Mesenchymal stem cell (in vitro differentiated cells and primary cell): ENCODE results near the gene TRAF7. TPM values are rescaled to one million over a fixed set of nuclear protein-coding genes. Genes with fewer than 3 reads are reported as not detected.

Experiments
- DNase-seq: peaks from one replicate; pipeline ENCODE4 v3.0.0-alpha.2; 2013
- H2AFZ ChIP-seq: one replicate; pipeline ENCODE4 v1.6.1; 2013; ENCODE audit warnings: low read depth, mild to moderate bottlenecking, control low read depth, inconsistent platforms, low read length, moderate library complexity
- H2AK5ac ChIP-seq: 2 replicates; pipeline ENCODE4 v1.6.1; 2013; ENCODE audit warnings: low read length, moderate library complexity, mild to moderate bottlenecking, inconsistent platforms; ENCODE audit not compliant: severe bottlenecking
- H2BK120ac ChIP-seq: one replicate; pipeline ENCODE4 v1.6.1; 2013; ENCODE audit warnings: low read depth, mild to moderate bottlenecking, inconsistent platforms, low read length, moderate library complexity
- H2BK12ac ChIP-seq, 2 experiments: one replicate each; pipeline ENCODE4 v1.6.1; 2013; ENCODE audit warnings: inconsistent platforms in 2 of 2, low read length in 2 of 2, mild to moderate bottlenecking in 2 of 2, moderate library complexity in 2 of 2, control low read depth in 1 of 2
- H2BK15ac ChIP-seq: one replicate; pipeline ENCODE4 v1.6.1; 2013; ENCODE audit warnings: mild to moderate bottlenecking, low read depth, inconsistent platforms; ENCODE audit not compliant: poor library complexity, severe bottlenecking
- H2BK5ac ChIP-seq: 2 replicates; pipeline ENCODE4 v1.6.1; 2013; ENCODE audit warnings: low read depth, mild to moderate bottlenecking, low read length, control low read depth, inconsistent platforms; ENCODE audit not compliant: poor library complexity, severe bottlenecking
- H3K14ac ChIP-seq, 2 experiments: one replicate each; pipeline ENCODE4 v1.6.1; 2013; ENCODE audit warnings: inconsistent platforms in 2 of 2, low read length in 2 of 2, control low read depth in 1 of 2, mild to moderate bottlenecking in 1 of 2, moderate library complexity in 1 of 2
- H3K18ac ChIP-seq, 2 experiments: one replicate each; pipeline ENCODE4 v1.6.1; 2013; ENCODE audit warnings: inconsistent platforms in 2 of 2, low read length in 2 of 2, control low read depth in 1 of 2, low read depth in 1 of 2, mild to moderate bottlenecking in 1 of 2
- H3K23ac ChIP-seq, 2 experiments: one replicate each; pipeline ENCODE4 v1.6.1; 2013; ENCODE audit warnings: inconsistent platforms in 2 of 2, low read length in 2 of 2, mild to moderate bottlenecking in 2 of 2, moderate library complexity in 2 of 2, control low read depth in 1 of 2
- H3K27ac ChIP-seq: 2 replicates; pipeline ENCODE4 v1.5.1; 2013; ENCODE audit warnings: mild to moderate bottlenecking, moderate library complexity, low read length, control low read depth, inconsistent platforms; ENCODE audit not compliant: poor library complexity, severe bottlenecking
- H3K27me3 ChIP-seq, 2 experiments: 2 replicates each; pipeline versions ENCODE4 v1.6.1 to v1.7.0; 2013; ENCODE audit warnings: low read length in 2 of 2, mild to moderate bottlenecking in 2 of 2, moderate library complexity in 2 of 2, control low read depth in 1 of 2, inconsistent platforms in 1 of 2; ENCODE audit not compliant: control insufficient read depth in 1 of 2, insufficient read depth in 1 of 2
- H3K36me3 ChIP-seq, 2 experiments: 2 replicates each; pipeline versions ENCODE4 v1.6.1 to v1.7.0; 2013; ENCODE audit warnings: low read length in 2 of 2, control low read depth in 1 of 2, inconsistent platforms in 1 of 2, low read depth in 1 of 2, mild to moderate bottlenecking in 1 of 2; ENCODE audit not compliant: insufficient read depth in 2 of 2, control insufficient read depth in 1 of 2
- H3K4ac ChIP-seq, 2 experiments: one replicate each; pipeline ENCODE4 v1.6.1; 2013; ENCODE audit warnings: inconsistent platforms in 2 of 2, low read length in 2 of 2, mild to moderate bottlenecking in 2 of 2, moderate library complexity in 2 of 2, control low read depth in 1 of 2, low read depth in 1 of 2
- H3K4me1 ChIP-seq: 2 replicates; pipeline ENCODE4 v1.6.1; 2013; ENCODE audit warnings: low read depth, low read length, control low read depth; ENCODE audit not compliant: control insufficient read depth, insufficient read depth
- H3K4me2 ChIP-seq: 2 replicates; pipeline ENCODE4 v1.6.1; 2013; ENCODE audit warnings: low read length, mild to moderate bottlenecking, inconsistent platforms; ENCODE audit not compliant: poor library complexity, severe bottlenecking
- H3K4me3 ChIP-seq, 2 experiments: 2 replicates each; pipeline versions ENCODE4 v1.5.1 to v1.7.0; 2013; ENCODE audit warnings: low read length in 2 of 2, mild to moderate bottlenecking in 2 of 2, control low read depth in 1 of 2, low read depth in 1 of 2; ENCODE audit not compliant: insufficient read depth in 1 of 2
- H3K79me1 ChIP-seq: replicated peaks from 2 replicates; pipeline ENCODE4 v1.6.1; 2013; ENCODE audit warnings: mild to moderate bottlenecking, control low read depth, low read length, inconsistent platforms; ENCODE audit not compliant: poor library complexity, severe bottlenecking
- H3K9ac ChIP-seq: 2 replicates; pipeline ENCODE4 v1.7.0; 2013; ENCODE audit warnings: mild to moderate bottlenecking, low read length, moderate library complexity
- H3K9me3 ChIP-seq: 2 replicates; pipeline ENCODE4 v1.7.0; 2013; ENCODE audit warnings: mild to moderate bottlenecking, low read length; ENCODE audit not compliant: control insufficient read depth
- H4K8ac ChIP-seq: one replicate; pipeline ENCODE4 v1.6.1; 2013; ENCODE audit warnings: inconsistent platforms, mild to moderate bottlenecking, low read length, moderate library complexity
- H4K91ac ChIP-seq: one replicate; pipeline ENCODE4 v1.6.1; 2013; ENCODE audit warnings: mild to moderate bottlenecking, low read length, inconsistent platforms
- WGBS: methylation state at CpG from one replicate; pipeline ENCODE4 v1.1.7; 2013; ENCODE audit warnings: mixed read lengths; 5-methylcytosine and 5-hydroxymethylcytosine counted together
- small RNA-seq: library from polyadenylated mRNA; stranded (forward); fragments of <200 nt; extraction: miRNeasy Mini kit (QIAGEN cat#:217004); gene quantifications from one replicate; pipeline ENCODE3, GENCODE V24; 2013; ENCODE audit warnings: low read depth

The TRAF7 gene

GRCh38 chr16:2226918-2227317 lies 71.3 kb downstream of the TRAF7 start:
- Histone ChIP-seq H2BK12ac (no peak overlapping the region), H3K27me3 (no peaks in the 10 kb centered on the region), H3K23ac (no peak overlapping the region), H3K9ac (no peak overlapping the region), H3K18ac (no peak overlapping the region), H3K14ac (no peak overlapping the region), H3K9me3 (no peaks in the 10 kb centered on the region), H2AK5ac (no peak overlapping the region), H2BK120ac (no peak overlapping the region), H3K4ac (no peak overlapping the region), H3K79me1 (peaks cover 24% of the 10 kb centered on the region), H3K36me3 (peaks cover 32 to 52% of the 10 kb centered on the region in 2 experiments), H4K91ac (no peak overlapping the region), H2BK5ac (no peak overlapping the region), H2BK15ac (no peak overlapping the region), H3K4me3 (no peak overlapping the region), H4K8ac (no peak overlapping the region), H3K4me1 (peaks cover 30% of the 10 kb centered on the region), H3K4me2 (no peak overlapping the region), H3K27ac (no peak overlapping the region), H2AFZ (no peak overlapping the region)
- WGBS, result 95% methylated on average over 6 of the region's 6 CpGs
- DNase-seq, result no peak

Small RNAs within 50 kb of the gene (small RNA-seq; reads per million reads assigned to genes)
- gene MIR3180-5, result not detected
- not detected for gene MIR4516
- not detected for gene RF00019
- gene SNORD60, result not detected
